K562 (cell line): ENCODE measurements around the gene MGST3. TPM values are rescaled to one million over a fixed set of nuclear protein-coding genes. Genes with fewer than 3 reads are reported as not detected.
A peak's percentile ranks its signal among the peaks of the same experiment; 100 is the strongest.

Experiments
- ATAC-seq: fragments of 200-7000 bp; cut with Tn5 transposase; 3 replicates; pipeline ENCODE4 v1.9.1; 2020; ENCODE audit warnings: moderate library complexity
- BruUV-seq: library from RNA; stranded (reverse); fragments of 400-500 nt; replicated peaks from 2 replicates; lab custom pipeline; 2021; lab: Mats Ljungman, UMichigan
- CTCF ChIA-PET: fragments of 300-600 bp; formaldehyde crosslinking; extraction: SDS; loops from one replicate; lab custom pipeline; 2021; ENCODE audit warnings: low intra/inter-chr PET ratio; lab: Yijun Ruan, JAX
- POLR2A ChIA-PET: fragments of 300-600, 350-650 bp; sonication (Branson Sonifier 250); formaldehyde crosslinking; extraction: SDS; loops from one replicate; lab custom pipeline; 2021; ENCODE audit warnings: antibody characterized with exemption, inconsistent platforms; lab: Yijun Ruan, JAX
- DNase-seq, 4 experiments: peaks; one replicate each; pipeline versions ENCODE4 v3.0.0 to v3.0.0-alpha.2; 2011 to 2018; ENCODE audit warnings: low spot score in 3 of 4, mixed read lengths in 3 of 4; ENCODE audit errors: extremely low read depth in 1 of 4
- FAIRE-seq: peaks from 2 replicates; lab custom pipeline; 2011; peaks lifted over from hg19 to GRCh38; lab: Jason Lieb, UNC
- H2AFZ ChIP-seq: 2 replicates; pipeline ENCODE4 v1.6.0; 2011; ENCODE audit warnings: low read depth, low read length, control low read depth, inconsistent platforms
- H3K27ac ChIP-seq: fragments of 200-600 bp; 3 replicates; pipeline ENCODE4 v1.8.0; 2011; ENCODE audit warnings: low read depth, mild to moderate bottlenecking, control low read depth, inconsistent platforms, low read length, moderate library complexity, mixed read lengths; ENCODE audit errors: extremely low read depth
- H3K27me3 ChIP-seq, 2 experiments: fragments of 300-600 bp in 1 of 2; 2 replicates in 1 of 2; 3 replicates in 1 of 2; pipeline versions ENCODE4 v1.6.0 to v1.8.0; 2011; ENCODE audit warnings: inconsistent platforms in 2 of 2, low read length in 2 of 2, mild to moderate bottlenecking in 1 of 2, mixed read lengths in 1 of 2, moderate library complexity in 1 of 2; ENCODE audit not compliant: control insufficient read depth in 2 of 2, insufficient read depth in 2 of 2
- H3K36me3 ChIP-seq: fragments of 300-600 bp; 3 replicates; pipeline ENCODE4 v1.8.0; 2011; ENCODE audit warnings: mild to moderate bottlenecking, low read length, inconsistent platforms; ENCODE audit not compliant: control insufficient read depth, insufficient read depth
- H3K4me1 ChIP-seq, 2 experiments: fragments of 200-600 bp in 1 of 2; replicated peaks in 1 of 2; 2 replicates in 1 of 2; 3 replicates in 1 of 2; pipeline versions ENCODE4 v1.5.1 to v1.8.0; 2011; ENCODE audit warnings: inconsistent platforms in 2 of 2, low read length in 2 of 2, mild to moderate bottlenecking in 1 of 2, mixed read lengths in 1 of 2, moderate library complexity in 1 of 2; ENCODE audit not compliant: control insufficient read depth in 2 of 2, insufficient read depth in 2 of 2
- H3K4me2 ChIP-seq: 2 replicates; pipeline ENCODE4 v1.6.1; 2011; ENCODE audit warnings: low read length, control low read depth, inconsistent platforms, mixed read lengths; ENCODE audit not compliant: insufficient read depth
- H3K4me3 ChIP-seq: fragments of 200-600 bp; sonication (generic), shearing (Covaris generic); 2 replicates; pipeline ENCODE4 v1.5.1; 2016; ENCODE audit warnings: control low read depth, inconsistent platforms
- H3K79me2 ChIP-seq: fragments of 200-600 bp; 3 replicates; pipeline ENCODE4 v1.8.0; 2011; ENCODE audit warnings: low read length, inconsistent platforms; ENCODE audit not compliant: control insufficient read depth, insufficient read depth
- H3K9ac ChIP-seq, 2 experiments: 2 replicates each; pipeline versions ENCODE4 v1.6.0 to v1.6.1; 2011; ENCODE audit warnings: low read depth in 2 of 2, low read length in 2 of 2, control low read depth in 1 of 2, inconsistent platforms in 1 of 2, mild to moderate bottlenecking in 1 of 2, mixed read lengths in 1 of 2; ENCODE audit not compliant: insufficient read depth in 1 of 2
- H3K9me1 ChIP-seq: one replicate; pipeline ENCODE4 v1.6.0; 2011; ENCODE audit warnings: inconsistent platforms, mild to moderate bottlenecking, low read length, moderate library complexity; ENCODE audit not compliant: control insufficient read depth, insufficient read depth
- H3K9me3 ChIP-seq: replicated peaks from 2 replicates; pipeline ENCODE4 v1.5.1; 2011; ENCODE audit warnings: low read depth, low read length, inconsistent platforms; ENCODE audit not compliant: control insufficient read depth, insufficient read depth
- H4K20me1 ChIP-seq: replicated peaks from 2 replicates; pipeline ENCODE4 v1.6.1; 2011; ENCODE audit warnings: low read length, inconsistent platforms, mixed read lengths; ENCODE audit not compliant: control insufficient read depth, insufficient read depth
- CEBPG ChIP-seq, 3 experiments: fragments of 200-800 bp in 1 of 3; sonication (Bioruptor generic) in 1 of 3; sonication (generic) in 1 of 3; formaldehyde crosslinking in 1 of 3; IDR thresholded peaks in 2 of 3; conservative IDR thresholded peaks in 1 of 3; 2 replicates each; pipeline versions ENCODE4 v1.6.1 to v1.8.0; 2016 to 2022; ENCODE audit warnings: missing compliant biosample characterization in 2 of 3, missing genetic modification characterization in 2 of 3, mild to moderate bottlenecking in 1 of 3, missing genetic modification reagents in 1 of 3
- CSDE1 ChIP-seq, 2 experiments: fragments of 450-650 bp; IDR thresholded peaks; 2 replicates each; pipeline ENCODE4 v1.6.1; 2016; ENCODE audit warnings: mild to moderate bottlenecking in 1 of 2
- CTBP1 ChIP-seq: fragments of 450-650 bp; IDR thresholded peaks from 2 replicates; pipeline ENCODE4 v1.6.1; 2016; ENCODE audit warnings: borderline replicate concordance
- FOXM1 ChIP-seq, 2 experiments: fragments of 450-650 bp in 1 of 2; sonication (generic) in 1 of 2; formaldehyde crosslinking in 1 of 2; IDR thresholded peaks; 2 replicates each; pipeline versions ENCODE4 v1.6.1 to v1.9.0; 2017 to 2022; ENCODE audit warnings: low read depth in 2 of 2, mild to moderate bottlenecking in 2 of 2, missing genetic modification reagents in 1 of 2, moderate library complexity in 1 of 2
- GTF2E2 ChIP-seq: fragments of 200-800 bp; sonication (Bioruptor generic); IDR thresholded peaks from 2 replicates; pipeline ENCODE4 v1.6.1; 2016; ENCODE audit warnings: missing genetic modification characterization, missing compliant biosample characterization
- HDAC2 ChIP-seq: fragments of 450-650 bp; IDR thresholded peaks from 2 replicates; pipeline ENCODE4 v1.6.1; 2016; ENCODE audit warnings: mild to moderate bottlenecking
- KDM5B ChIP-seq: fragments of 200-600 bp; sonication (generic); IDR thresholded peaks from 2 replicates; pipeline ENCODE4 v1.6.1; 2012; ENCODE audit warnings: low read depth, mild to moderate bottlenecking, moderate library complexity, low read length, control low read depth, inconsistent platforms; ENCODE audit not compliant: insufficient replicate concordance
- MTA1 ChIP-seq: fragments of 450-650 bp; IDR thresholded peaks from 2 replicates; pipeline ENCODE4 v1.6.1; 2017; ENCODE audit warnings: borderline replicate concordance
- PHF8 ChIP-seq: fragments of 200-600 bp; sonication (generic); IDR thresholded peaks from 2 replicates; pipeline ENCODE4 v1.6.1; 2012; ENCODE audit warnings: mixed run types, mild to moderate bottlenecking, inconsistent platforms, low read length, moderate library complexity, borderline replicate concordance
- POLR2A ChIP-seq: fragments of 450-650 bp; conservative IDR thresholded peaks from 2 replicates; pipeline ENCODE4 v1.6.1; 2016
- POLR2AphosphoS5 ChIP-seq: IDR thresholded peaks from 2 replicates; pipeline ENCODE4 v1.6.1; 2011; ENCODE audit warnings: mild to moderate bottlenecking, low read depth, low read length, moderate library complexity; ENCODE audit not compliant: control insufficient read depth, insufficient read depth
- SMC3 ChIP-seq: conservative IDR thresholded peaks from 2 replicates; pipeline ENCODE4 v1.6.1; 2011; ENCODE audit warnings: low read depth, low read length, improper control_type of control experiment; ENCODE audit not compliant: insufficient read depth
- SP2 ChIP-seq: IDR thresholded peaks from 2 replicates; pipeline ENCODE4 v1.6.1; 2011; ENCODE audit warnings: mild to moderate bottlenecking, low read depth, low read length, moderate library complexity; ENCODE audit not compliant: poor library complexity, severe bottlenecking; ENCODE audit errors: extremely low read depth
- SPI1 ChIP-seq: IDR thresholded peaks from 2 replicates; pipeline ENCODE4 v1.6.1; 2011; ENCODE audit warnings: low read depth, low read length, control low read depth, borderline replicate concordance
- TAF1 ChIP-seq: IDR thresholded peaks from 2 replicates; pipeline ENCODE4 v1.6.1; 2011; ENCODE audit warnings: mild to moderate bottlenecking, low read length, moderate library complexity; ENCODE audit not compliant: insufficient read depth, control insufficient read depth, severe bottlenecking; ENCODE audit errors: extremely low read depth
- ZFX ChIP-seq: sonication (generic); formaldehyde crosslinking; IDR thresholded peaks from 2 replicates; pipeline ENCODE4 v1.8.0; 2022; ENCODE audit warnings: mild to moderate bottlenecking, missing genetic modification reagents, moderate library complexity
- ZKSCAN3 ChIP-seq: fragments of 250-450 bp; sonication (Bioruptor Pico); IDR thresholded peaks from 2 replicates; pipeline ENCODE4 v1.4.0; 2020
- WGBS: fragments of 100-300 bp; shearing (Covaris generic); methylation state at CpG from one replicate; pipeline ENCODE4 v1.1.6; 2016; ENCODE audit warnings: low coverage, mixed read lengths; ENCODE audit not compliant: insufficient coverage; ENCODE audit errors: missing lambda C conversion rate; 5-methylcytosine and 5-hydroxymethylcytosine counted together
- in situ Hi-C: fragments of 300-500 bp; cut with MboI; formaldehyde crosslinking; loops from 4 replicates; pipeline ENCODE4 v1.15.0; 2018; ENCODE audit warnings: inconsistent platforms, mixed read lengths
- intact Hi-C: fragments of 100-400 bp; cut with micrococcal nuclease; formaldehyde crosslinking; loops from 2 replicates; pipeline ENCODE4 v1.14.2; 2022
- polyA plus RNA-seq, 8 experiments: library from polyadenylated mRNA; depleted of rRNA in 4 of 8; stranded (reverse) in 5 of 8; unstranded in 3 of 8; fragments of >200 nt; fragmentation: Nextera tagmentation in 2 of 8; fragmentation: Illumina TruSeq in 1 of 8; extraction: Ambion mirVana in 2 of 8; extraction: Trizol in 1 of 8; gene quantifications; 2 replicates each; pipeline versions ENCODE4 v1.2.1 to v1.2.3, GENCODE V29; 2011 to 2014; ENCODE audit warnings: inconsistent platforms in 1 of 8, missing spikeins in 1 of 8
- total RNA-seq, 7 experiments: library from RNA; depleted of rRNA in 6 of 7; stranded (reverse); fragments of >200 nt in 6 of 7; fragmentation: Illumina TruSeq in 2 of 7; extraction: Trizol in 2 of 7; gene quantifications; 2 replicates each; pipeline versions ENCODE4 v1.2.1 to v1.2.3, GENCODE V29; 2011 to 2021; ENCODE audit warnings: low replicate concordance in 1 of 7
- TF ChIP-seq, protein P1 (sequence below): fragments of 450-650 bp; IDR thresholded peaks from 2 replicates; pipeline ENCODE4 v1.6.1; 2016; ENCODE audit warnings: low read depth, mild to moderate bottlenecking, moderate library complexity
- TF ChIP-seq, protein P2 (sequence below), 2 experiments: IDR thresholded peaks; 2 replicates each; pipeline ENCODE4 v1.6.1; 2011; ENCODE audit warnings: borderline replicate concordance in 1 of 2, control low read depth in 1 of 2, low read depth in 1 of 2, low read length in 1 of 2, mild to moderate bottlenecking in 1 of 2, mixed read lengths in 1 of 2, moderate library complexity in 1 of 2; ENCODE audit not compliant: insufficient read depth in 1 of 2, insufficient read length in 1 of 2, poor library complexity in 1 of 2, severe bottlenecking in 1 of 2; ENCODE audit errors: extremely low read depth in 1 of 2

The MGST3 gene
- total and polyA plus RNA-seq, 9 of the 15 experiments (the other 6 are each of a cell fraction or from before 2014, with no cell fraction given) = 70.7 to 287 (median 105) TPM

DNA sequence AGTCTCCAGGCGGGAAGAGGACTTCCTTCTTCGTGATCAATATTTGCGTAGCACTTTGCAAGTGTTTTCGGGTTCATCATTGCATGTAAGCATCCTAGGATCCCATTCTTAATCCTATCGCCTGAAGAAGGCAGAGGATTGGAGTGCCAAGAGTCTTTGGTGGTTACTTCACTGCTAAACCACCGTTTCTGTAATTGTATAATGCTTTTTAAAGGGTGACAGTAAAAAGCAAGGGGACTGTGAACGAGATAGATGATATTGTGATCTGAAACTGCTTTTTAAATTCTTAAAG, 67.7 kb downstream of the MGST3 start:
- in situ Hi-C loops = no loop called here
- TF ChIP-seq, protein P1, sequence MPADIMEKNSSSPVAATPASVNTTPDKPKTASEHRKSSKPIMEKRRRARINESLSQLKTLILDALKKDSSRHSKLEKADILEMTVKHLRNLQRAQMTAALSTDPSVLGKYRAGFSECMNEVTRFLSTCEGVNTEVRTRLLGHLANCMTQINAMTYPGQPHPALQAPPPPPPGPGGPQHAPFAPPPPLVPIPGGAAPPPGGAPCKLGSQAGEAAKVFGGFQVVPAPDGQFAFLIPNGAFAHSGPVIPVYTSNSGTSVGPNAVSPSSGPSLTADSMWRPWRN = no peak
- TF ChIP-seq CEBPG (CRISPR knock-in tag; IDR thresholded peaks at IDR 0.05) (no peak), CEBPG (tag; conservative IDR thresholded peaks at IDR 0.05 in 1 of 2, IDR thresholded peaks at IDR 0.05 in 1 of 2) (0 out of 4 replicates have a peak, but pooled peaks of 1 of the 2 experiments have one; percentile 19), KDM5B (peak; percentile 36), TAF1 (no peak), FOXM1 (IDR thresholded peaks at IDR 0.05; ENCODE audit: low read depth) (no peak), FOXM1 (CRISPR knock-in tag; IDR thresholded peaks at IDR 0.05; ENCODE audit: low read depth) (no peak), POLR2A (peak; percentile 30; the same call in 1 of the 2 replicates), CTBP1 (0 out of 2 replicates have a peak, but pooled peaks have one; percentile 19), ZKSCAN3 (CRISPR knock-in tag) (no peak), SMC3 (0 out of 2 replicates have a peak, but pooled peaks have one; percentile 3), HDAC2 (0 out of 2 replicates have a peak, but pooled peaks have one; percentile 11), CSDE1 (IDR thresholded peaks at IDR 0.05) (no peak), MTA1 (no peak), SP2 (peak; percentile 0), PHF8 (peak; percentile 29; the same call in 1 of the 2 replicates), SPI1 (peak; percentile 71), GTF2E2 (tag) (peak; percentile 81; the same call in 1 of the 2 replicates), ZFX (CRISPR knock-in tag) (no peak), POLR2AphosphoS5 (peak; percentile 13; the same call in 1 of the 2 replicates)
- TF ChIP-seq, protein P2, sequence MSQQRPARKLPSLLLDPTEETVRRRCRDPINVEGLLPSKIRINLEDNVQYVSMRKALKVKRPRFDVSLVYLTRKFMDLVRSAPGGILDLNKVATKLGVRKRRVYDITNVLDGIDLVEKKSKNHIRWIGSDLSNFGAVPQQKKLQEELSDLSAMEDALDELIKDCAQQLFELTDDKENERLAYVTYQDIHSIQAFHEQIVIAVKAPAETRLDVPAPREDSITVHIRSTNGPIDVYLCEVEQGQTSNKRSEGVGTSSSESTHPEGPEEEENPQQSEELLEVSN (IDR thresholded peaks at IDR 0.05; ENCODE audit: borderline replicate concordance in 1 of 2, extremely low read depth in 1 of 2, insufficient read depth in 1 of 2, insufficient read length in 1 of 2, low read depth in 1 of 2, low read length in 1 of 2, poor library complexity in 1 of 2, severe bottlenecking in 1 of 2) = peak in 1 of 2 experiments; percentile 45

More for the DNA sequence above, 67.7 kb downstream of the MGST3 start:
- 3% methylated on average over 7 of the region's 7 CpGs for WGBS
- DNase-seq = no peak
- ATAC-seq = no peak
- Histone ChIP-seq H3K36me3 (0 out of 3 replicates have a peak, but pooled peaks cover 3% of the 10 kb centered on the region), H3K9ac (peak overlapping the region; percentile 57 to 95), H3K9me3 (no peaks in the 10 kb centered on the region), H3K9me1 (no peaks in the 10 kb centered on the region), H3K27me3 (no peaks in the 10 kb centered on the region; a peak in 1 of 5 replicates), H3K27ac (peak overlapping the region; percentile 82), H3K4me2 (peak overlapping the region; percentile 94), H3K79me2 (peaks cover 29% of the 10 kb centered on the region), H3K4me3 (peak overlapping the region; percentile 93), H3K4me1 (peaks cover 6 to 7% of the 10 kb centered on the region in 2 experiments), H2AFZ (peak overlapping the region; percentile 95), H4K20me1 (no peaks in the 10 kb centered on the region)
- ChIA-PET CTCF (interaction anchor here (1.0 to 1.5 kb wide), 2 partner anchors 68 to 306 kb away, joined by 3 to 4 read pairs; partner anchors contain the start of gene MGST3), POLR2A (interaction anchor here (0.6 to 1.9 kb wide), 8 partner anchors 9 to 829 kb away, joined by 3 to 11 read pairs (median 4); no protein-coding TSS in a partner anchor)
- intact Hi-C loops = loop anchor here (1.0 to 5.0 kb wide), 2 partner anchors 68 to 96 kb away; no protein-coding TSS in a partner anchor
- FAIRE-seq = no peak
- BruUV-seq = TSS peak; percentile 87
